Liver (tissue), 3 donors: ENCODE data around the gene DOK1.

Source experiments
- NR2F2 ChIP-seq: IDR thresholded peaks from 2 replicates; pipeline ENCODE4 v1.6.1; 2016; ENCODE audit warnings: antibody characterized with exemption
- SP1 ChIP-seq: IDR thresholded peaks from 2 replicates; pipeline ENCODE4 v1.6.1; 2018; ENCODE audit warnings: antibody characterized with exemption, mild to moderate bottlenecking
- YY1 ChIP-seq: IDR thresholded peaks from 2 replicates; pipeline ENCODE4 v1.6.1; 2016; ENCODE audit warnings: antibody characterized with exemption, mild to moderate bottlenecking
- TF ChIP-seq, protein P1 (sequence below): fragments of 150-350 bp; IDR thresholded peaks from 2 replicates; pipeline ENCODE4 v1.5.1; 2017; ENCODE audit warnings: improper control_type of control experiment, low read depth, low read length; ENCODE audit not compliant: missing input control
- TF ChIP-seq, protein P2 (sequence below): IDR thresholded peaks from 2 replicates; pipeline ENCODE4 v1.6.1; 2016; ENCODE audit warnings: antibody characterized with exemption
- TF ChIP-seq, protein P3 (sequence below): IDR thresholded peaks from 2 replicates; pipeline ENCODE4 v1.6.1; 2016; ENCODE audit warnings: antibody characterized with exemption, mild to moderate bottlenecking
- donor health status: healthy.
- donor health status: healthy.

DNA sequence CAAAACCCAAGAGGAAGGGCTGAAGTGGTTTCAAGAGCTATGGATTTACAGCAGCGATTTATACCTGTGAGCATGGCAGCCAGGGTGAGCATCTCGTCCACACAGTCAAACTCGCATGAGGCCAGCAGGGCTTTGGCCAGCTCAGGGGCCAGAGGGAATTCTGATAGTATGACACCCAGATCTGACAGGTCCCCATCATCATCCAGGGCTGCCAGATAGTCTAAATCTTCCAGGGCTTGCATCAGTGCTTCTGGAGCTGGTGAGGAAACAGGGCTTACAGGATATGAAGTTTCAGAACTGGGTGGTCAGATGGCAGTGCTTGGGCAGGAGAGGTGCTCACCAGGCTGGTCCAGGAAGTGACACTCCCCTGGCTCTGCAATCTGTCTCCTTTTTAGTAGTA lies 32.0 kb upstream of the DOK1 start:
- no peak for TF ChIP-seq SP1
- TF ChIP-seq, protein P1, sequence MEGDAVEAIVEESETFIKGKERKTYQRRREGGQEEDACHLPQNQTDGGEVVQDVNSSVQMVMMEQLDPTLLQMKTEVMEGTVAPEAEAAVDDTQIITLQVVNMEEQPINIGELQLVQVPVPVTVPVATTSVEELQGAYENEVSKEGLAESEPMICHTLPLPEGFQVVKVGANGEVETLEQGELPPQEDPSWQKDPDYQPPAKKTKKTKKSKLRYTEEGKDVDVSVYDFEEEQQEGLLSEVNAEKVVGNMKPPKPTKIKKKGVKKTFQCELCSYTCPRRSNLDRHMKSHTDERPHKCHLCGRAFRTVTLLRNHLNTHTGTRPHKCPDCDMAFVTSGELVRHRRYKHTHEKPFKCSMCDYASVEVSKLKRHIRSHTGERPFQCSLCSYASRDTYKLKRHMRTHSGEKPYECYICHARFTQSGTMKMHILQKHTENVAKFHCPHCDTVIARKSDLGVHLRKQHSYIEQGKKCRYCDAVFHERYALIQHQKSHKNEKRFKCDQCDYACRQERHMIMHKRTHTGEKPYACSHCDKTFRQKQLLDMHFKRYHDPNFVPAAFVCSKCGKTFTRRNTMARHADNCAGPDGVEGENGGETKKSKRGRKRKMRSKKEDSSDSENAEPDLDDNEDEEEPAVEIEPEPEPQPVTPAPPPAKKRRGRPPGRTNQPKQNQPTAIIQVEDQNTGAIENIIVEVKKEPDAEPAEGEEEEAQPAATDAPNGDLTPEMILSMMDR: no peak
- TF ChIP-seq, protein P2, sequence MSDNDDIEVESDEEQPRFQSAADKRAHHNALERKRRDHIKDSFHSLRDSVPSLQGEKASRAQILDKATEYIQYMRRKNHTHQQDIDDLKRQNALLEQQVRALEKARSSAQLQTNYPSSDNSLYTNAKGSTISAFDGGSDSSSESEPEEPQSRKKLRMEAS: no peak
- no peak for TF ChIP-seq YY1
- TF ChIP-seq, protein P3, sequence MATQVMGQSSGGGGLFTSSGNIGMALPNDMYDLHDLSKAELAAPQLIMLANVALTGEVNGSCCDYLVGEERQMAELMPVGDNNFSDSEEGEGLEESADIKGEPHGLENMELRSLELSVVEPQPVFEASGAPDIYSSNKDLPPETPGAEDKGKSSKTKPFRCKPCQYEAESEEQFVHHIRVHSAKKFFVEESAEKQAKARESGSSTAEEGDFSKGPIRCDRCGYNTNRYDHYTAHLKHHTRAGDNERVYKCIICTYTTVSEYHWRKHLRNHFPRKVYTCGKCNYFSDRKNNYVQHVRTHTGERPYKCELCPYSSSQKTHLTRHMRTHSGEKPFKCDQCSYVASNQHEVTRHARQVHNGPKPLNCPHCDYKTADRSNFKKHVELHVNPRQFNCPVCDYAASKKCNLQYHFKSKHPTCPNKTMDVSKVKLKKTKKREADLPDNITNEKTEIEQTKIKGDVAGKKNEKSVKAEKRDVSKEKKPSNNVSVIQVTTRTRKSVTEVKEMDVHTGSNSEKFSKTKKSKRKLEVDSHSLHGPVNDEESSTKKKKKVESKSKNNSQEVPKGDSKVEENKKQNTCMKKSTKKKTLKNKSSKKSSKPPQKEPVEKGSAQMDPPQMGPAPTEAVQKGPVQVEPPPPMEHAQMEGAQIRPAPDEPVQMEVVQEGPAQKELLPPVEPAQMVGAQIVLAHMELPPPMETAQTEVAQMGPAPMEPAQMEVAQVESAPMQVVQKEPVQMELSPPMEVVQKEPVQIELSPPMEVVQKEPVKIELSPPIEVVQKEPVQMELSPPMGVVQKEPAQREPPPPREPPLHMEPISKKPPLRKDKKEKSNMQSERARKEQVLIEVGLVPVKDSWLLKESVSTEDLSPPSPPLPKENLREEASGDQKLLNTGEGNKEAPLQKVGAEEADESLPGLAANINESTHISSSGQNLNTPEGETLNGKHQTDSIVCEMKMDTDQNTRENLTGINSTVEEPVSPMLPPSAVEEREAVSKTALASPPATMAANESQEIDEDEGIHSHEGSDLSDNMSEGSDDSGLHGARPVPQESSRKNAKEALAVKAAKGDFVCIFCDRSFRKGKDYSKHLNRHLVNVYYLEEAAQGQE: no peak
- no peak for TF ChIP-seq NR2F2
